ENCODE results near the gene LRRC8C.

DNA sequence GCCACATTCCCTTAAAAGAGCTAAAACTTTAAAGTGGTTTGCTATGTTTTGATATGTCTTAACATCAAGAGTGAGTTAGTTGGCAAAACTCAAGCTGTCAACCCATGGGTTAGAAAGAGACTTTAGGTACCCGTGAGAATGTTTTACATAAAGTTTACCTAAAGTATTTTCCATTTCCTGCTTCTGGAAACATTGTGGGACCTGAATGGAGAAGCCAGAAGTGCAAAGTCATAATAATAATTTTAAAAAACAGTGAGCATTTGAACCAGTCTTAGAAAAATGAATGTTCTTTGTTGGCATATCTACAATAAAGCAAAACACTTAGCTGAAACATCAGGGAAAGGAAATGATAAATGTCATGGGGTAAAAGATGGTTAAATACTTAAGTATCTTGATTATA is 34.8 kb downstream of the LRRC8C start:
- TF ChIP-seq CTCF (IDR thresholded peaks at IDR 0.05) (no peak), POLR2A (IDR thresholded peaks at IDR 0.05) (no peak)

Data from heart left ventricle (tissue), 13 donors.